ENCODE data around the gene ZPLD1. TPM values are rescaled to one million over a fixed set of nuclear protein-coding genes. Genes with fewer than 3 reads are reported as not detected.

The ZPLD1 gene
- total and polyA plus RNA-seq, 2 of the 4 experiments (the other 2 are of a cell fraction): under 0.01 to 0.03 TPM

DNA sequence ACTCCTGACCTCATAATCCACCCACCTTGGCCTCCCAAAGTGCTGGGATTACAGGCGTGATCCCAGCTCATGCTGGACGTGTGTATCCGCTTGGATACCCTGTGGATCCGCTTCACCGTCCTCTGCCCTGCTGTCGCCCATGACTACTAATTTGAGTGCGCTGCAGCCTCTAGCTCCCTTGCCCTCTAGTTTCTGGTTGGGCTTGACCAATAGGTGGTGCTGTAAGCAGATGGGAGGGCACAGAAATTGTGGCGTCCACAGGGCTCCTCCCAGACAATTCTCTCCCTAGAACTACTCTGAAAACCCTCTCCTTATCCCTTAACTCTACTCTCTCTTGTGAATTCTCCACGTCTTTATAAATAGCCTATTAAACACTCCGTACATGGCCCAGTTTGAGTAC is 36.2 kb downstream of the ZPLD1 start:
- Histone ChIP-seq H3K9me3 (ENCODE audit: control insufficient read depth, insufficient read depth, low read length) (no peaks in the 10 kb centered on the region), H2BK5ac (ENCODE audit: low read depth, low read length, poor library complexity, severe bottlenecking) (no peak overlapping the region), H4K20me1 (ENCODE audit: insufficient read depth, low read length) (no peaks in the 10 kb centered on the region), H4K91ac (ENCODE audit: insufficient read depth, low read depth, low read length) (no peak overlapping the region), H3K4me2 (ENCODE audit: low read depth, low read length) (no peak overlapping the region), H4K5ac (ENCODE audit: low read depth, low read length) (no peak overlapping the region), H3K4ac (ENCODE audit: low read depth, low read length) (no peak overlapping the region), H3K9ac (ENCODE audit: low read depth, low read length) (no peak overlapping the region), H3K9me1 (ENCODE audit: insufficient read depth, low read length) (no peaks in the 10 kb centered on the region), H3K79me1 (ENCODE audit: low read depth in 1 of 2, low read length in 2 of 2) (no peaks in the 10 kb centered on the region), H2AFZ (replicated peaks; ENCODE audit: low read length, poor library complexity) (no peak overlapping the region), H2AK9ac (replicated peaks; ENCODE audit: low read depth, low read length, poor library complexity) (peak overlapping the region; percentile 28), H2BK15ac (ENCODE audit: low read depth, low read length) (no peak overlapping the region), H3K27me3 (ENCODE audit: control insufficient read depth, insufficient read depth, low read length) (no peaks in the 10 kb centered on the region; the same call in 1 of the 2 replicates), H2AK5ac (ENCODE audit: low read depth, low read length) (no peak overlapping the region), H2BK20ac (ENCODE audit: low read depth, low read length) (no peak overlapping the region), H2BK120ac (ENCODE audit: low read depth, low read length) (no peak overlapping the region), H3K36me3 (ENCODE audit: control insufficient read depth, insufficient read depth, low read length) (no peaks in the 10 kb centered on the region), H3K4me3 (ENCODE audit: insufficient read depth, low read depth, low read length) (no peak overlapping the region), H3K18ac (ENCODE audit: low read depth, low read length) (no peak overlapping the region), H3K56ac (ENCODE audit: extremely low read depth, insufficient read depth, low read length) (no peak overlapping the region), H4K8ac (ENCODE audit: low read depth in 2 of 2, low read length in 2 of 2) (no peak overlapping the region), H3K14ac (replicated peaks; ENCODE audit: low read depth, low read length) (no peak overlapping the region), H3K4me1 (ENCODE audit: control insufficient read depth, insufficient read depth, low read length) (no peaks in the 10 kb centered on the region), H3K27ac (ENCODE audit: insufficient read depth, low read length) (no peak overlapping the region), H3K23ac (ENCODE audit: low read depth, low read length) (no peak overlapping the region)
- POLR2A ChIA-PET (ENCODE audit: unreplicated experiment): no interaction called here
- in situ Hi-C loops (cut with MboI; ENCODE audit: low sequenced_read_pairs) (no loop called here), dilution Hi-C loops (cut with HindIII; ENCODE audit: low sequenced_read_pairs, unreplicated experiment) (no loop called here), intact Hi-C loops (cut with micrococcal nuclease) (no loop called here)
- CTCF ChIA-PET: interaction anchor here (0.6 kb wide), 1 partner anchor 41 kb away, joined by 8 read pairs; no protein-coding TSS in a partner anchor
- no peak for DNase-seq
- 70% methylated on average over 2 of the region's 10 CpGs; no CpG with 5 or more reads in 1 of the 2 experiments for WGBS, 2 experiments (ENCODE audit: extremely low coverage in 2 of 2, insufficient read length in 1 of 2)
- ATAC-seq (ENCODE audit: low read depth): no peak
- BruUV-seq (replicated peaks): no TSS peak
- TF ChIP-seq CEBPB (IDR thresholded peaks at IDR 0.05; ENCODE audit: low read depth, low read length): no peak
- TF ChIP-seq MXI1 (IDR thresholded peaks at IDR 0.05; ENCODE audit: borderline replicate concordance, low read depth, low read length): no peak
- TF ChIP-seq, protein P1, sequence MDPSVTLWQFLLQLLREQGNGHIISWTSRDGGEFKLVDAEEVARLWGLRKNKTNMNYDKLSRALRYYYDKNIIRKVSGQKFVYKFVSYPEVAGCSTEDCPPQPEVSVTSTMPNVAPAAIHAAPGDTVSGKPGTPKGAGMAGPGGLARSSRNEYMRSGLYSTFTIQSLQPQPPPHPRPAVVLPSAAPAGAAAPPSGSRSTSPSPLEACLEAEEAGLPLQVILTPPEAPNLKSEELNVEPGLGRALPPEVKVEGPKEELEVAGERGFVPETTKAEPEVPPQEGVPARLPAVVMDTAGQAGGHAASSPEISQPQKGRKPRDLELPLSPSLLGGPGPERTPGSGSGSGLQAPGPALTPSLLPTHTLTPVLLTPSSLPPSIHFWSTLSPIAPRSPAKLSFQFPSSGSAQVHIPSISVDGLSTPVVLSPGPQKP (IDR thresholded peaks at IDR 0.05; ENCODE audit: borderline replicate concordance, low read depth, low read length): no peak
- no peak for TF ChIP-seq RAD21 (IDR thresholded peaks at IDR 0.05; ENCODE audit: low read length)
- TF ChIP-seq SMC3 (IDR thresholded peaks at IDR 0.05; ENCODE audit: low read depth, low read length): no peak
- TF ChIP-seq, protein P2, sequence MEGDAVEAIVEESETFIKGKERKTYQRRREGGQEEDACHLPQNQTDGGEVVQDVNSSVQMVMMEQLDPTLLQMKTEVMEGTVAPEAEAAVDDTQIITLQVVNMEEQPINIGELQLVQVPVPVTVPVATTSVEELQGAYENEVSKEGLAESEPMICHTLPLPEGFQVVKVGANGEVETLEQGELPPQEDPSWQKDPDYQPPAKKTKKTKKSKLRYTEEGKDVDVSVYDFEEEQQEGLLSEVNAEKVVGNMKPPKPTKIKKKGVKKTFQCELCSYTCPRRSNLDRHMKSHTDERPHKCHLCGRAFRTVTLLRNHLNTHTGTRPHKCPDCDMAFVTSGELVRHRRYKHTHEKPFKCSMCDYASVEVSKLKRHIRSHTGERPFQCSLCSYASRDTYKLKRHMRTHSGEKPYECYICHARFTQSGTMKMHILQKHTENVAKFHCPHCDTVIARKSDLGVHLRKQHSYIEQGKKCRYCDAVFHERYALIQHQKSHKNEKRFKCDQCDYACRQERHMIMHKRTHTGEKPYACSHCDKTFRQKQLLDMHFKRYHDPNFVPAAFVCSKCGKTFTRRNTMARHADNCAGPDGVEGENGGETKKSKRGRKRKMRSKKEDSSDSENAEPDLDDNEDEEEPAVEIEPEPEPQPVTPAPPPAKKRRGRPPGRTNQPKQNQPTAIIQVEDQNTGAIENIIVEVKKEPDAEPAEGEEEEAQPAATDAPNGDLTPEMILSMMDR (conservative IDR thresholded peaks at IDR 0.05; ENCODE audit: low read depth, low read length): no peak
- no peak for TF ChIP-seq RCOR1 (IDR thresholded peaks at IDR 0.05; ENCODE audit: insufficient replicate concordance, low read length)
- TF ChIP-seq MAZ (IDR thresholded peaks at IDR 0.05; ENCODE audit: borderline replicate concordance, low read depth, low read length): no peak
- no peak for TF ChIP-seq FOS (IDR thresholded peaks at IDR 0.05; ENCODE audit: low read depth, low read length)
- TF ChIP-seq NFE2L2 (IDR thresholded peaks at IDR 0.05; ENCODE audit: low read depth, low read length): no peak
- TF ChIP-seq MAFK (IDR thresholded peaks at IDR 0.05; ENCODE audit: low read depth, low read length): no peak
- no peak for TF ChIP-seq BHLHE40 (IDR thresholded peaks at IDR 0.05; ENCODE audit: low read depth, low read length)
- TF ChIP-seq, protein P3, sequence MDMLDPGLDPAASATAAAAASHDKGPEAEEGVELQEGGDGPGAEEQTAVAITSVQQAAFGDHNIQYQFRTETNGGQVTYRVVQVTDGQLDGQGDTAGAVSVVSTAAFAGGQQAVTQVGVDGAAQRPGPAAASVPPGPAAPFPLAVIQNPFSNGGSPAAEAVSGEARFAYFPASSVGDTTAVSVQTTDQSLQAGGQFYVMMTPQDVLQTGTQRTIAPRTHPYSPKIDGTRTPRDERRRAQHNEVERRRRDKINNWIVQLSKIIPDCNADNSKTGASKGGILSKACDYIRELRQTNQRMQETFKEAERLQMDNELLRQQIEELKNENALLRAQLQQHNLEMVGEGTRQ (IDR thresholded peaks at IDR 0.05; ENCODE audit: low read depth, low read length): no peak
- TF ChIP-seq RFX5 (IDR thresholded peaks at IDR 0.05; ENCODE audit: low read depth, low read length): no peak
